ENCODE data around the gene D2HGDH. TPM values are rescaled to one million over a fixed set of nuclear protein-coding genes. Genes with fewer than 3 reads are reported as not detected.
A peak's percentile ranks its signal among the peaks of the same experiment; 100 is the strongest.
"Not testable (repeated sequence)": the region's sequence is repeated elsewhere in the genome, so short reads cannot be mapped to it uniquely, and the experiment has no call there.

D2HGDH gene
- total and polyA plus RNA-seq, 4 donors: 4.1 to 69.8 (median 25.2) TPM

GRCh38 chr2:241814643-241815476 is 80.4 kb downstream of the D2HGDH start:
- Histone ChIP-seq H3K27me3 (ENCODE audit: control insufficient read depth in 1 of 2, insufficient read depth in 2 of 2, low read length in 1 of 2) (no peaks in the 10 kb centered on the region), H3K4me3 (ENCODE audit: low read length in 2 of 2) (no peak overlapping the region), H3K36me3 (ENCODE audit: control insufficient read depth in 1 of 2, insufficient read depth in 2 of 2, low read length in 1 of 2) (no peaks in the 10 kb centered on the region), H3K4me1 (ENCODE audit: control insufficient read depth in 1 of 2, insufficient read depth in 2 of 2, low read length in 2 of 2) (no peaks in the 10 kb centered on the region), H3K27ac (ENCODE audit: low read depth in 1 of 2, low read length in 2 of 2) (no peak overlapping the region), H3K9me3 (ENCODE audit: control insufficient read depth, low read length) (no peaks in the 10 kb centered on the region)
- 84 to 85% methylated on average over 41 to 52 of the region's 52 CpGs for WGBS, 2 donors
- ATAC-seq (ENCODE audit: low FRiP score): peak; percentile 15
- peak; percentile 33 to 76 for DNase-seq
- intact Hi-C loops (cut with DNase I): no loop called here

DNA sequence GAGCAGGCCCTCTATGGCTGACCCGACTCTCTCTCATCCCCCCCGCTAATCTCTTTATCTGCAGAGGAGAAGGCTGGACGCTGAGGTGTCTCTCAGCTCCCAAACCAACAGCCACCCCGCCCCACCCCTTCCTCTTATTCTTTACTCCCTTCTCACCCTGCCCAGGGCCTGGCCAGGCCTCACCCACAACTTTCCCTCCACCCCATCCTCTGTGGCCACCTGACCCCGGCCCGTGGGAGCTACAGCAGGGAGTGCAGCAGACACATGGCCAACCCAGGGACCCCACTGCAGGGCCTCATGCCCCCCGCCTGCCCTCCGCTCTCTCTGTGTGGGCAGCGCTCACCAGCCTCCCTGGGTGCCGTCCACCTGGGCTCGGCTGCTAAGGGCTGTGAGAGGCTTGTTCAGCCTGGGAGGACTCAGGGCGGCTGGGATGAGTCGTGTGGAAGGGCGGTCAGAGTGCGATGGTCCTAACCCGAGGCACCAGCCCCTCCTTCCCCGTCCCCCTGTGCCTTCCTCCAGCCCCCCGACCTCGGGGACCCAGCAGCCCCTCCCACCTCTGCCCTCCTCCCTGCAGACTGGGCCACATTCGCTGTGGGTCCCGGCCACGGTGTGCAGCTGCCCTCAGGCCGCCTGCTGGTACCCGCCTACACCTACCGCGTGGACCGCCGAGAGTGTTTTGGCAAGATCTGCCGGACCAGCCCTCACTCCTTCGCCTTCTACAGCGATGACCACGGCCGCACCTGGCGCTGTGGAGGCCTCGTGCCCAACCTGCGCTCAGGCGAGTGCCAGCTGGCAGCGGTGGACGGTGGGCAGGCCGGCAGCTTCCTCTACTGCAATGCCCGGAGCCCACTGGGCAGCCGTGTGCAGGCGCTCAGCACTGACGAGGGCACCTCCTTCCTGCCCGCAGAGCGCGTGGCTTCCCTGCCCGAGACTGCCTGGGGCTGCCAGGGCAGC is 81.3 kb downstream of the D2HGDH start:
- no peak for ATAC-seq (ENCODE audit: low FRiP score)
- Histone ChIP-seq H3K9me3 (ENCODE audit: control insufficient read depth, low read length) (no peaks in the 10 kb centered on the region), H3K27me3 (ENCODE audit: control insufficient read depth in 1 of 2, insufficient read depth in 2 of 2, low read length in 1 of 2) (no peaks in the 10 kb centered on the region), H3K4me3 (ENCODE audit: low read length in 2 of 2) (no peak overlapping the region), H3K36me3 (ENCODE audit: control insufficient read depth in 1 of 2, insufficient read depth in 2 of 2, low read length in 1 of 2) (no peaks in the 10 kb centered on the region), H3K27ac (ENCODE audit: low read depth in 1 of 2, low read length in 2 of 2) (no peak overlapping the region), H3K4me1 (ENCODE audit: control insufficient read depth in 1 of 2, insufficient read depth in 2 of 2, low read length in 2 of 2) (no peaks in the 10 kb centered on the region)
- WGBS, 2 donors: 82 to 84% methylated on average over 45 to 48 of the region's 48 CpGs
- intact Hi-C loops (cut with DNase I): no loop called here
- DNase-seq: peak; percentile 40 to 77

- WGBS, 2 donors: 63 to 65% methylated on average over 32 to 33 of the region's 33 CpGs
- DNase-seq: peak; percentile 32 to 74
- Histone ChIP-seq H3K36me3 (ENCODE audit: control insufficient read depth in 1 of 2, insufficient read depth in 2 of 2, low read length in 1 of 2) (no peaks in the 10 kb centered on the region), H3K4me3 (ENCODE audit: low read length in 2 of 2) (no peak overlapping the region), H3K9me3 (ENCODE audit: control insufficient read depth, low read length) (no peaks in the 10 kb centered on the region), H3K27ac (ENCODE audit: low read depth in 1 of 2, low read length in 2 of 2) (no peak overlapping the region), H3K27me3 (ENCODE audit: control insufficient read depth in 1 of 2, insufficient read depth in 2 of 2, low read length in 1 of 2) (no peaks in the 10 kb centered on the region), H3K4me1 (ENCODE audit: control insufficient read depth in 1 of 2, insufficient read depth in 2 of 2, low read length in 2 of 2) (no peaks in the 10 kb centered on the region)
- intact Hi-C loops (cut with DNase I): no loop called here
- ATAC-seq (ENCODE audit: low FRiP score): no peak
These were observed 82.1 kb downstream of the D2HGDH start for GRCh38 chr2:241816431-241817121.

GRCh38 chr2:241817126-241817820 is 82.8 kb downstream of the D2HGDH start:
- WGBS, 2 donors: 55 to 59% methylated on average over 15 to 16 of the region's 16 CpGs
- no peak for ATAC-seq (ENCODE audit: low FRiP score)
- Histone ChIP-seq H3K27me3 (ENCODE audit: control insufficient read depth in 1 of 2, insufficient read depth in 2 of 2, low read length in 1 of 2) (no peaks in the 10 kb centered on the region), H3K9me3 (ENCODE audit: control insufficient read depth, low read length) (no peaks in the 10 kb centered on the region), H3K4me3 (ENCODE audit: low read length in 2 of 2) (no peak overlapping the region), H3K27ac (ENCODE audit: low read depth in 1 of 2, low read length in 2 of 2) (no peak overlapping the region), H3K4me1 (ENCODE audit: control insufficient read depth in 1 of 2, insufficient read depth in 2 of 2, low read length in 2 of 2) (no peaks in the 10 kb centered on the region), H3K36me3 (ENCODE audit: control insufficient read depth in 1 of 2, insufficient read depth in 2 of 2, low read length in 1 of 2) (no peaks in the 10 kb centered on the region)
- peak; percentile 42 to 70 for DNase-seq
- intact Hi-C loops (cut with DNase I): no loop called here

DNA sequence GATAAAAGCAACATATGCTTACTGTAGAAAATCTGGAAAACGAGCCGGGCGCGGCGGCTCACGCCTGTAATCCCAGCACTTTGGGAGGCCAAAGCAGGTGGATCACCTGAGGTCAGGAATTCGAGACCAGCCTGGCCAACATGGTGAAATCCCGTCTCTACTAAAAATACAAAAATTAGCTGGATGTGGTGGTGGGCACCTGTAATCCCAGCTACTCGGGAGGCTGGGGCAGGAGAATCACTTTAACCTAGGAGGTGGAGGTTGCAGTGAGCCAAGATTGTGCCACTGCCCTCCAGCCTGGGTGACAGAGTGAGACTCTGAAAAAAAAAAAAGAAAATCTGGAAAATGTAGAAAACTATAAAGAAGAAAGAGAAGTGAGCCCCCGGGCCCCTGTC is 83.4 kb downstream of the D2HGDH start:
- H3K4me3 ChIP-seq (ENCODE audit: low read length in 2 of 2); DNase-seq; H3K4me1 ChIP-seq (ENCODE audit: control insufficient read depth in 1 of 2, insufficient read depth in 2 of 2, low read length in 2 of 2); intact Hi-C loops (cut with DNase I); H3K36me3 ChIP-seq (ENCODE audit: control insufficient read depth in 1 of 2, insufficient read depth in 2 of 2, low read length in 1 of 2); H3K27ac ChIP-seq (ENCODE audit: low read depth in 1 of 2, low read length in 2 of 2); H3K27me3 ChIP-seq (ENCODE audit: control insufficient read depth in 1 of 2, insufficient read depth in 2 of 2, low read length in 1 of 2); H3K9me3 ChIP-seq (ENCODE audit: control insufficient read depth, low read length); ATAC-seq (ENCODE audit: low FRiP score): not testable (repeated sequence)
- 85 to 86% methylated on average over 9 to 10 of the region's 10 CpGs for WGBS, 2 donors

Other genes starting within 250 kb of the D2HGDH start
- 100 to 1,000 TPM; 101 to 142 TPM for gene STK25, start 226.0 kb upstream of the D2HGDH start, total RNA-seq
- 100 to 1,000 TPM in 1 of 2 donors, 10 to 100 TPM in 1; 85.1 to 261 TPM for gene STK25, start 226.0 kb upstream of the D2HGDH start, polyA plus RNA-seq
- 10 to 100 TPM in 1 of 2 donors, 1 to 10 TPM in 1; 6.3 to 11.6 TPM for gene BOK, start 175.9 kb upstream of the D2HGDH start, total RNA-seq
- gene BOK, start 175.9 kb upstream of the D2HGDH start, polyA plus RNA-seq: 1 to 10 TPM; 3.1 to 4.7 TPM
- gene THAP4, start 97.5 kb upstream of the D2HGDH start, total RNA-seq: 10 to 100 TPM; 29.2 to 31.9 TPM
- 10 to 100 TPM; 24.3 to 41.5 TPM for gene THAP4, start 97.5 kb upstream of the D2HGDH start, polyA plus RNA-seq
- gene ATG4B, start 96.9 kb upstream of the D2HGDH start, total RNA-seq: 10 to 100 TPM; 71.3 to 85.4 TPM
- gene ATG4B, start 96.9 kb upstream of the D2HGDH start, polyA plus RNA-seq: 10 to 100 TPM; 30.4 to 77.3 TPM
- 10 to 100 TPM in 1 of 2 donors, 1 to 10 TPM in 1; 8.4 to 18.5 TPM for gene DTYMK, start 47.8 kb upstream of the D2HGDH start, total RNA-seq
- 10 to 100 TPM in 1 of 2 donors, 1 to 10 TPM in 1; 9.4 to 14.3 TPM for gene DTYMK, start 47.8 kb upstream of the D2HGDH start, polyA plus RNA-seq
- 10 to 100 TPM; 30.7 to 31.7 TPM for gene ING5, start 32.6 kb upstream of the D2HGDH start, total RNA-seq
- gene ING5, start 32.6 kb upstream of the D2HGDH start, polyA plus RNA-seq: 10 to 100 TPM; 11.9 to 51.7 TPM
- not detected for gene GAL3ST2, start 42.2 kb downstream of the D2HGDH start, total RNA-seq
- not detected for gene GAL3ST2, start 42.2 kb downstream of the D2HGDH start, polyA plus RNA-seq
- gene NEU4, start 74.6 kb downstream of the D2HGDH start, total RNA-seq: under 1 TPM in 1 of 2 donors, not detected in 1; 0.26 TPM
- 1 to 10 TPM in 1 of 2 donors, not detected in 1; 6.4 TPM for gene NEU4, start 74.6 kb downstream of the D2HGDH start, polyA plus RNA-seq
- gene PDCD1, start 124.3 kb downstream of the D2HGDH start, total RNA-seq: under 1 TPM; 0.39 to 0.75 TPM
- not detected for gene PDCD1, start 124.3 kb downstream of the D2HGDH start, polyA plus RNA-seq
- gene RTP5, start 135.1 kb downstream of the D2HGDH start, total RNA-seq: not detected
- gene RTP5, start 135.1 kb downstream of the D2HGDH start, polyA plus RNA-seq: not detected